Activated CD4-positive, CD25-positive, alpha-beta regulatory T cell (primary cell): ENCODE results near the gene HSD17B2.
"Not testable (repeated sequence)": the region's sequence is repeated elsewhere in the genome, so short reads cannot be mapped to it uniquely, and the experiment has no call there.

Experiments
- DNase-seq, 4 experiments: peaks; one replicate each; lab custom pipeline; 2025; lab: John Stamatoyannopoulos, UW

Gene HSD17B2

GRCh38 chr16:82133798-82134197, 98.7 kb downstream of the HSD17B2 start:
- no peak for DNase-seq

- no peak for DNase-seq
Observed at GRCh38 chr16:82134846-82135245, 99.8 kb downstream of the HSD17B2 start.

GRCh38 chr16:82135844-82136243, 100.8 kb downstream of the HSD17B2 start:
- no peak for DNase-seq

GRCh38 chr16:82136956-82137821, 102.1 kb downstream of the HSD17B2 start:
- DNase-seq: no peak

- no peak for DNase-seq
Observed at GRCh38 chr16:82137822-82138167, 102.7 kb downstream of the HSD17B2 start.

- DNase-seq: no peak
Observed at GRCh38 chr16:82138478-82139285, 103.6 kb downstream of the HSD17B2 start.

GRCh38 chr16:82139286-82139571, 104.2 kb downstream of the HSD17B2 start:
- not testable (repeated sequence) for DNase-seq

GRCh38 chr16:82146556-82146955, 111.5 kb downstream of the HSD17B2 start:
- no peak for DNase-seq

GRCh38 chr16:82146957-82147356, 111.9 kb downstream of the HSD17B2 start:
- DNase-seq: no peak

GRCh38 chr16:82147546-82147945, 112.5 kb downstream of the HSD17B2 start:
- DNase-seq: no peak
